Keratinocyte (primary cell): Measurements from ENCODE around the gene GTSF1L.

Experiments used
- CTCF ChIP-seq, 3 experiments: IDR thresholded peaks in 1 of 3; conservative IDR thresholded peaks in 1 of 3; optimal IDR thresholded peaks in 1 of 3; 2 replicates in 2 of 3; 3 replicates in 1 of 3; pipeline versions ENCODE3 to v1.5.1; 2011; ENCODE audit warnings: low read length in 3 of 3, mild to moderate bottlenecking in 3 of 3, moderate library complexity in 2 of 3, control low read depth in 1 of 3, inconsistent platforms in 1 of 3; ENCODE audit not compliant: insufficient read depth in 2 of 3; ENCODE audit errors: extremely low read depth in 1 of 3
- EZH2 ChIP-seq: IDR thresholded peaks from one replicate; pipeline ENCODE4 v1.6.1; 2012; ENCODE audit warnings: inconsistent platforms, mild to moderate bottlenecking, low read length, moderate library complexity

GRCh38 chr20:43699941-43700565 lies 26.7 kb downstream of the GTSF1L start:
- no peak for TF ChIP-seq CTCF (optimal IDR thresholded peaks at IDR 0.05 in 1 of 3, IDR thresholded peaks at IDR 0.05 in 1 of 3, conservative IDR thresholded peaks at IDR 0.05 in 1 of 3; ENCODE audit: extremely low read depth in 1 of 3, insufficient read depth in 2 of 3, low read length in 3 of 3)
- TF ChIP-seq EZH2: no peak
